GM18873 (cell line): ENCODE data around the gene OSGEP.

Experiments
- ATAC-seq: cut with Tn5 transposase; IDR thresholded peaks from one replicate; pipeline ENCODE4 v1.9.1; 2021; ENCODE audit warnings: mild to moderate bottlenecking, moderate library complexity, moderate number of reproducible peaks; ENCODE audit not compliant: unreplicated experiment, low FRiP score

Gene OSGEP

DNA sequence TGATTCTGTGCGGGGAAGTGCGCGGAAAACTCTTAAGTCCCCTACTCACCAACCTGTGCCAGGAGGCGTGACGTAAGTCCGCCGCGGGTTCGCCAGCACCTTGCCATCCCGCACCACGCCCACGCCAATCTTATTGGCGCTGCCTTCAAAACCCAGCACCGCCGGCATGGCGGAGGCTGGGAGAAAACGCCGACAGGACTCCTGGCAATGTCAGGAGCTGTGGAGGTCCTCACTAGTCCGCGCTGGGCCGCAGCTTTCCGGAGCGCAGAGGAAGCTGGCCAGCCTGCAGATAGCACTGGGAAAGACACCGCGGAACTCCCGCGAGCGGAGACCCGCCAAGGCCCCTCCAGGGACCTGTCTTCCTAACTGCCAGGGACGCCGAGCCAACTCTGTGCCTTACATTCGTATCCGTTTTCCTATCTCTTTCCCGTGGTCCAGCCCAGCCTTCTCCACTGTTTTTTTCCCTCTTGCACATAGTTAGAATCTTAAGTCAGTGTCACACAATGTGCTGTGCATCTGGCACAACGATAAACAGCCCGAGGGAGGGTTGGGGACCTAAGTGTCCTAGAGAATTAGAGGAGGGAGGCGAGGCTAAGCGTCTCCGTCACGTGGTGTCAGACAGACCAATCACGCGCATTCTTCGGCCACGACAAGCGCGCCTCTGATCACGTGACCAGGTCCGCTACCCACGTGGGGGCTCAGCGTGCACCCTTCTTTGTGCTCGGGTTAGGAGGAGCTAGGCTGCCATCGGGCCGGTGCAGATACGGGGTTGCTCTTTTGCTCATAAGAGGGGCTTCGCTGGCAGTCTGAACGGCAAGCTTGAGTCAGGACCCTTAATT lies at the start of gene OSGEP, which contains the start of gene APEX1:
TSS of gene OSGEP (minus strand) at position 297 of the 839 bp plus-strand sequence. CDS start at position 168, 129 bp downstream.
TSS of gene APEX1 (plus strand) at position 711 of the 839 bp plus-strand sequence. CDS start 420 bp downstream, outside the sequence.
- ATAC-seq, result peak; percentile 90

DNA sequence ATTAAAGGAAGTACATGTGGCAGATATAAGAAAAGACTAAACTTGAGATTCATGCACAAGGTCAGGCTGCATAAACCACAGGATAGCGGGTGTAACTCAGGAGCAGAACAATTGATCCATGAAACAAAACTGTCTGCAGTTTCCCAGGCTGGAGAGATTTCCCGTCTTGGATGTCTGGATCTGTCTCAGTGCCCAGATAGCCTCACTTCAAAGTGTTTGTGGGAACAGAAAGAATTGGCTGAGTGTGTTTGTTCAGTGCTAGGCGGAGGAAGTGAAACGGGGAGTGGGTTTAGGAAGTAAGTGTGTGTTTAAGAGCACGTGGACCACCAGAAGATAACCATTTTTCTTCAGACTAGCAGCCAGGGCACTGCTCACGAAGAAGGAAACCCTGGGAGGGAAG lies 49.3 kb upstream of the OSGEP start:
- no peak for ATAC-seq

DNA sequence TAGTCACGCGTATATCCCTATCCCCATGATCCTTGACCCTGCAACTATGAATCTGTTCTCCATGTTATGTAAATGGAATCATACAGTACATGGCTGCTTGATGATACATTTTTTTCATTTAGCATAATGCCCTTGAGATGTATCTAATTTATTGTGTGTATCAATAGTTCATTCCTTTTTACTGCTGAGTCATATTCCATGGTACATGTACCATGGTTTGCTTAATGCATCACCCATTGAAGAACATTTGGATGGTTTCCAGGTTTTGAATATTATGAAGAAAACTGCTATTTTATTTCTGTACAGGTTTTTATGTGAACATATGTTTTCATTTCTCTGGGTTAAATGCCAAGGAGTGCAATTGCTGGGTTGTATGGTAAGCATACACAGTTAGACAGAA lies 46.7 kb upstream of the OSGEP start:
- ATAC-seq, result no peak

DNA sequence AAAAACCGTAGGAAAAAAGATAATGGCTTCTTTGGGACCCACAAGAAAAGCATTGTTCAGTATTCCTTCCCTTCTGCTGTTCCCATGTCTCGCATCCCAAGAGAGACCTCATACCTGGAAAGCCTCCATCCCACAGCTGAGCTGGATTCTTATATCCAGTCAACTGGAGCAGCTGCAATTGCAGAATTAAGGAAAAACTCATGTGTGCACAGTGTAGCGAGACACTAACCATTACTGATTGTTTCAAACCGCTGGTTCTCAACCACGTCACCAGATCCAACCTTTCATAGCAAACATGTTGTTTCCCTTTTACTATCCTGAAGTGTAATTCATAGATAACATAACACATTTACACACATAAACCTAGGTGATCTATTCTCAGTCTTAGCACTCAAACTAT lies 45.3 kb upstream of the OSGEP start:
- ATAC-seq, result no peak

DNA sequence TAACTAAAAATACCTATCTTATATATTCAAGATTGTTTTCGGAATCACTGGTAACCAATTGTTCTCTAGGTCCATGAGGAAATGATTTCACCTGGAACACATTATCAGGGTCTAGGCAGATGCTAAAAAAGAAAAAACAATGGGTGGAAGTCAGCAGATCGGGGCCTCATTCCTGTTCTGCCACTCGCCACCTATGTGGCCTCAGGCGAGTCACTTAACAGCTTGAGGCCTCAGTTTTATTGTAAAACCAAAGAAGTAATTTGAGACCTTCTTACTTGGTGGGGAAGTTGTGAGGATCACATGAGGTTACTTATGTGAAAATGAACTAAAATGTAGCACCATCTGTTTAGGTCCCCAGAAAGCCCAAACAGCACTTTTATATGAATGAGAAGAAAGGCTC lies 44.5 kb upstream of the OSGEP start:
- no peak for ATAC-seq

DNA sequence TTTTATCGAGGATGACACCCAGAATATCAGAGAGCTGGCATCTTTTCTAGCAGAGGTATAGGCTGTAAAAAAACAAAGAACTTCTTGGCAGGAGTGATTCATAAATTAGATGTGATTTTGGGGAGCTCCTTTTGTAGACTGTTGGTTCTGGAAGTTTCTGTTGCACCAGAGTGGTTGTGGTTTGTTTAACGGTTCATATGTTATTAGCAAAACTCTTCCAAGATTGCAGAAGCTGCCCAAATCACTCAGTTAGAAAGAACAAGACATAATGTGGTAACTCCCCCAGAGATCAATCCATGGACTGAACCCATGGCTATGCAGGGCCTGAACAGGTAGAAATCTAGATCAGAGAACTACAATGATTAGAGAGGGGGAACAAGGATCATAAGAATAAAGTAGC lies 44.0 kb upstream of the OSGEP start:
- ATAC-seq, result no peak

DNA sequence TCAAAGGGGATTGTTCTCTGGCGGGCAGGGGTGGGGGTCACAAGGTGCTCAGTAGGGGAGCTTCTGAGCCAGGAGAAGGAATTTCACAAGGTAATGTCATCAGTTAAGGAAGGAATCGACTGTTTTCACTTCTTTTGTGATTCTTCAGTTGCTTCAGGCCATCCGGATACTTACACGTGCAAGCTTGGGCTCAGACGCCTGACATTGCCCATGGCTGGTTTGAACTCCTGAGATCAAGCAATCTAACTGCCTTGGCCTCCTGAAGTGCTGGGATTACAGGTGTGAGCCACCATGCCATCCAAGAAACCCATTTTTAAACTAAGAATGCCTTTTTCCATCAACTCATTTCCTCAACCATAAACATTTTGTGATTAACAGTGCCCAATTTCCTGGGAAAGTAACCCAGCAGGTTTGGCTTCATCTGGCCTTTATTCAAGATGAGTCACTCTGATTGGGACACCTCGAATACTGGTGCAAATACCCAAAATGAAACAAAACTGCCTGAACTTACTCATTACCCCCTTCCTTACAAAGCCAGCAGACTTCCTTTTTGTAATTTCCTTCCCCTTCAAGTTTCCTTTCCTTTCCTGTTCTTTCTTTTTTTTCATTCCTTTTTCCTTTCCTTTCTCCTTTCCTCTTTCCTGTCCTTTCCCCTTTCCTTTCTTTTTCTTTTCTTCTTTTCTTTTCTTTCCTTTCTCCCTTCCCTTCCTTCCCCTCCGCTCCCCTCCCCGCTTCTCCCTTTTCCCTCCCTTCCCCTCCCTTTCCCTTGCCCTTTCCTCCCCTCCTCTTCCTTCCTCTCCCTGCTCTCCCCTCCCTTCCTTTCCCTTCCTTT lies 40.5 kb upstream of the OSGEP start:
- ATAC-seq, result no peak

DNA sequence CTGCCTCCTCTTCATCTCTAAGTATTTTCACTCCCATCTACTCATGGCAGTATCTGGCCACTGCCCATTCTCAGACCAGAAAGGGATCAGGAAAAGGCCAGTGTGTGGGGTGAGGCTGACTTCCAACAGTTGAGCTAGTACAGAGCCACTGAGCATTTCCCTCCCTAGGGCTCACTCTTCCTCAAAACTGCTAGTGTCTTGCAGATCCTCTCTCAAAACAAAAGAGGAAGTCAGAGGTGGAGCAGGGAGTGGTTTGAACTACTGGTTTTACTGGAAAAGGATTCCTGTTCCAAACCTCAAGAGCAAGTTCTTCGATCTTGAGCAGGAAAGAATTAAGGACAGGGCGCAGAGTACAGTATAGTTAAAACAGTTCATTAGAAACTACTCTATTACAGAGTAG lies 39.0 kb upstream of the OSGEP start:
- no peak for ATAC-seq

DNA sequence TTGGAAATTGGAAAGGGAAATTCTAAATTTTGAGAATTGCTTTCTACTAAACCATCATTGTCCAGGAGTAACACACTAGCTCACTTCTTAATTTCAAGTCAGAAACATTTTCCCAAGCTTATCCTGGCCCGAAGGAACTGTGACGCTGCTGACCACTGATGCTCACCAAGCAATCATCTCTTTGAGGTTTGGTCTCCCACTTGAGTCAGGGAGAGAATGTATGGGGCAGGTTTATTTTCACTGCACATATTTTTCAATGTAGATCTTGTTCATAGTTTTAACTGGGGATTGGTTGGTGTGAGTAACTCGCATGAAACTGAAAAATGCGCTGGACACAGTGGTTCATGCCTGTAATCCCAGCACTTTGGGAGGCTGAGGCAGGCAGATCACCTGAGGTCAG lies 37.9 kb upstream of the OSGEP start:
- ATAC-seq, result no peak

DNA sequence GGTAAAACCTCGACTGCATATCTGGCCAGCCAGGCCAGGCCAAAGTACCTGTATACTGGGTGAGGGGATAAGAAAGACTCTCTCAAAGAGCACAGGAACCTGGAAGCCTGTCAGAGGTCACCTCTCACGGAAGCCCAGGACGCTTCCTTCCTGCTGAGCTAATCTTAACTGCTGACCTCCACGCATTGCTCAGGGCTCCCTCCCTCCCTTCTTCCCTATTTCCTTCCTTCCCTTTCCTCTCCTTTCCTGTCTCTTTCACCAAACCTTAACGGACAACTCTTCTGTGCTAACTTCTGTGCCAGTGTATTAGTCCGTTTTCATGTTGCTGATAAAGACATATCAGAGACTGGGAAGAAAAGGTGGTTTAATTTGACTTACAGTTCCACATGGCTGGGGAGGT lies 36.0 kb upstream of the OSGEP start:
- ATAC-seq, result no peak

DNA sequence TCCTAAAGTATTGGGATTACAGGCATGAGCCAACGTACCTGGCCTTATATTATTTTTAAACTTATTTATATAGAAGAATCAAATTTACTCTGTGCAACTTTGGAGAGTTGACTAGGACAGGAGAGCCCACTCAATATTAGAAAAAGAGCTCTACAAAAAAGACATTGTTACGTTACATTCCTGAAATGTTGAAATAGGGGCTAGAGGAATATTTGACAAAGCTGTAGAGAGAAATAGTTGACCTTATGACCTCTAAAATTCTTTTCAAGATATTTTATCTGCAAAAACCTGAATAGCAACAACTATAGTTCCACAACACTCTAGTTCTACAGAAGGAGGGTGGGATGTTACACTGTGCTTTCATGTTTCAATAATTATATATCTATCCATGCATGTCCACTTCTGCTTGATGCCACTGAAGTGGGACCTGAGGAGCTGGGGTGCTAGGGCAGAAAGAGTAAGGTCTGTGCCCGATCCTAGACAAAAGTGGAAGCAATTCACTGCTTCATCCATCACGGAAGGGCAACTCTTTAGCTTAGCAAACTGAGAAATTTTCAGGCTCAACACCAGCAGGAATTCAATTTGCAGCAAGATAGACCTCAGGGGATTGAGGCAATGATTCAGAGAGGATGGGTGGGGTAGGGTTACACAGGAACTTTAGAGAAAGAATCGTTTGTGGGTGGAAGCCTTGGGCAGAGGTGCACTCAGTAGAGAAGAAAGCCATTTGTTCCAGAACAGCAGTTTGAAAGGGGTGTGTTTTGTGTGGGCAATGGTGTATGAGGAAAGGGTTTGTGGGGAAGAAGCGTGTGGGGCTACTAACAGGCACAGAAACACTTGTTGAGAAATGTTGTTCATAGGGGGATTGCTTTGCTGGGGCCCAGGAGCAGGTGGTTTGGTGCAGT lies 34.7 kb upstream of the OSGEP start:
- no peak for ATAC-seq

DNA sequence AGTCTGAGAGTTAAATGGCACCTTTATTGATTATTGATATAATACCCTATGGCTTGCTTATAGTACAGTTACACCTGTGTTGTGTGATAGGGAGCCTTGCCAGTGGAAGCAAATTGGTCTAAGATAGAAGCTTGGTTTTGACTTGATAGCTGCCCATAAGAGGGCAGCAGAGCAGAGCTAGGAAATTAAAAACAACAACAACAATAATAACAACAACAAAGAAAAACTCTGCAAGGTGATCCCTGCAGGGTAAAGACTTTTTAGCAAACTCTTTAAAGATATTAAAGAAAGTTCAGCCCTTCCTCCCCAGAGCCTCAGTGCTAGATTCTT lies 32.7 kb upstream of the OSGEP start:
- no peak for ATAC-seq

DNA sequence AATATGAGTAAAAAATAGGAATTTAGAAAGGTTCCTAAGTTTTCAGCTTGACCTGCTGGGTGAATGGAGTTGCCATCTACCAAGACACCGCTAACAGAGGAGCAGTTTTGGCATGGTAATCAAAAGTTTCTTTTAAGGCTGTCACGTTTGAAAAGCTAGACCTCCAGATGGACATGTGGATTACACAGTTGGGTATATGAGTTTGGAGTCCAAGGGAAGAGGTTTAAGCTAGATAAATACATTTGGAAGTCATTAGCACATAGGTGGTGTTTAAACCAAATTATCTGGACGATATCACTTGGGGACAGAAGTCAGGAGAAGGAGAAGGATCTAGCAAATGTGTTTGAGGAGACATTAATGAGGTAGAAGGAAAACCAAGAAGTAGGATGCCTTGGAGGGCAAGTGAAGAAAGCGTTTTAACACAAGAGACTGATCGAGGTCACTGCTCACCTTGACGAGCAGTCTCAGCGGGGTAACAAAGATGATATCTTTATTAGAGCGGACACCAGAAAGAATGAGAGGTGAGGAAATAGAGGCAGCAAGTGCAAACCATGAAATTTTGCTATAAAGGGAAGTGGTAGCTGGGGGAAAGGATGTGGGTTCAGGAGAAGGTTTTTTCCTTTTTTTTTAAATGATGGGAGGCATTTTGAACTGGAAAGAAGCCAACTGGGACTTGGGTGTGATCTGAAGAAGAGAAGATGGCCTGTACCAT lies 32.2 kb upstream of the OSGEP start:
- no peak for ATAC-seq

DNA sequence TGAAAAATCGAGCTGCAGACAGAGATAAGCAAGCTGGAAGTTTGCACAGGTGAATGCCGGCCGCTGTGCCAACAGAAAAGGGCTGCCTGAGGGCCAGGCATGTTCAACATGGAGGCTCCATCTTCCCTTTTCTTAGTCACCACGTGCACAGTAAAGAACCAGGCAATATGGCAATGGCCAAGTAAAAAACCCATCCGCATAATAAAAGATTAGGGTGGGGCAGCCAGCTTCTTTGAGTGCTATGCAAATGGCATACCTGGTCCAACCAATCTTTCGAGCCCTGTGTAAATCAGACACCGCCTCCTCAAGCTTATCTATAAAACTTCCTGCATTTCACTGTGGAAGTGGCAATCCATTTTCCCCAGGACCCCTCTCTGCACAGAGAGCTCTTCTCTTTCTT lies 31.3 kb upstream of the OSGEP start:
- ATAC-seq, result no peak

DNA sequence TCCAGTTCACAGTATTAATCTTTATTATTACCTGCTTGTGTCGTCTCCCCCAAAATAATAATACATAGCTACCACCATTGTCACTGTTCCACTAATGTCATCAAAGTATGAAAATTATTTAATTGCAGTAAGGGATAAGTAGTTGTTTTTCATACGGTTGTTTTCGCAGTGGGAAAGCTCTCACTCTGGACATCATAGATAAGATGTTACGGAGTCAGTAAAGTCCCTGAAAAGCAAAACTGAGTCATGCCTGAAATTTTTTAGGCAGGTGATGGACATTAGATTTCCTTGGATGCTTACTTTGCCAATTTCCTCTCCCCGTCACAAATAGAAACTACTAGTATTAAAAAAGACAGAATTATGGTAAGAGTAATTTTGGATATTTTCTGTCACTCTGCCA lies 27.8 kb upstream of the OSGEP start:
- ATAC-seq, result no peak

DNA sequence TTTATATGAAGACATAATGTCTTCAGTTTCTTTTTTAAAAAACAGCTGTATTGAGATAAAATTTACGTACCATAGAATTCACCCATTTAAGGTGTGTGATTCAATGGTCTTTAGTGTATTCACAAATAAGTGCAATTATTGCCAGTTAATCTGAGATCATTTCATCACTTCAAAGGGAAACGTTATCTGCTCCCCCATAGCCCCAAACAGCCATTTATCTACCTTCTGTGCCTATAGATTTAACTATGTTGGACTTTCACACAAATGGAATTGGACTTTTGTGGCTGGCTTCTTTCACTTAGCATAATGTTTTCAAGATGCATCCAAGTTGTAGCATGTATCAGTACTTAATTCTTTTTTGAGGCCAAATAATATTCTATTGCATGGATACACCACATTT lies 24.3 kb upstream of the OSGEP start:
- no peak for ATAC-seq

DNA sequence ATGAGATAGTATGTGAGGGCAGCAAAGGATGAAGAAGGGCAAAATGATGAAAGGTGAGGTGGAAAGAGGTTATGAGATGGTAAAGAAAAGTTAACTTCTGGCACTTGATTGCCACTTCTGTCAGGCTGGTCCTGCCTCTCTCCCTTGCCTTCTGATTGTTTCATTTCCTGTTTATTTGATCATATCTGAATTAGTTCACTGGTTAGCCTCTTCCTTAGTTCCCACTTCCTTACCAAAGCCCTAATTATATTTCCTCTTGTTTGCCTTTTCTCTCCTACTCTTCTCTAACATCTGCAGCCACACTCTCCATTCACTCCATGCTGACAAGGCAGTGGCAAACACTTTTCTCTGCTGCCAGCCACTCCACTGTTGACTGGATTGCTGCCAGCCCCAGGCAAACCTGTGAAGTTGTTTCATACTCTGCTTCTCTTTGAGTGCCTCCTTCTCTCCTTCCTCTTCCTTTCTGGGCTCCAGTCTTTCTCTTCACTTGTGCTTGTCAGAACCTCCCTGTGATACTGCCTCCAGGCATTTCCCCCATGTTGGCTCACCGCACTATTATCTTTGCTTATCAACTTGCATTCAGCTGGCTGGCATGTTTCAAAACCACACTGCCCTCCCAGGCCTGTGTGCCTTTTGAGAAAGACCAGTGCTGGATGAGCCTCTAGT lies 22.7 kb upstream of the OSGEP start:
- ATAC-seq, result no peak

DNA sequence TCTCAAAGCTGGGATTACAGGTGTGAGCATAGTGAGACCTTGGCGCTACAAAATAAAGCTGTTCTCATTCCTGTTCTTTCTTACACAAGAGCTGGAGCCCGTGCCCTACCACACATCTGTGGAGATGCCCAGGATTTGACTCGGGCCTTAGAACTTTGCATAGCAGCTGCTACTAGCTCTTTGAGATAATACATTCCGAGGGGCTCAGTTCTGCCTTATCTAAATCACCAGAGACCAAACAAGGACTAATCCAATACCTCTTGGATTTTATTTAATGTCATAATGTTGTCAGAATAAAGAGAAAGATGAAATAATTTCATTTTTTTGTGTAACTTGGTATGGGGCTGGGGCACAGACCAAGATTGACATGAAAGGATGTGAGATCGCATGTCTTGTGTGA lies 22.2 kb upstream of the OSGEP start:
- ATAC-seq, result no peak

DNA sequence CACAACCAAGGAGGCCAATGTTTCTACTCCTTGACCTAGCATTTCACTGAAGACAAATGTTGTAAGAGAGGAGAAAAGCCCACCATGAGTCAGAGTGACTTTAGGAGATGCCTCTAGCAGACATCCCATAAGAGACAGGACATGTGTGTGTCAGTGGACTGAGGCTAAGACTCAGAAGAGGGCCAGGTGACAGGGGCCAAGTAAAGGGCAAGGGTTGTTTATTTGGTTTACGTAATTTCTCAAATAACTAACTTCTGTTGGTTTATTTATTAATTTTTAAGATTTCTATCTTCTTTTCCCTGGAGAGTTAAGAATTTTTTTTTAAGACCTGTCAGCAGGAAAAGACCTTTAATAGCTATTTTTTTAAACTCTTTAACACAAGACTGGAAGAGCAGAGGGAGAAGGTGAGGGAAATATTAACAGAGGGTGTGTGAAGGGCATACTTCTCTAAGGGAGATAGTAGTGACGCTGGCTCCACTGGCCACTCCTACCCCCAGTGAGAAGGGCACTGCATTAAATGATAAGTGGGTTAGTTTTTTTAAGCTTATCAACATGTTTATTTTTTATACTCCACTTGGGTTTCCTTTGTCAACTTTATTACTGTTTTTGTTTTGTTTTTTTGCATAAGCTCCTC lies 18.0 kb upstream of the OSGEP start:
- ATAC-seq, result no peak
